ENCODE data around the gene POLR2J.
A peak's percentile ranks its signal among the peaks of the same experiment; 100 is the strongest.
"Not testable (repeated sequence)": the region's sequence is repeated elsewhere in the genome, so short reads cannot be mapped to it uniquely, and the experiment has no call there.

POLR2J gene

DNA sequence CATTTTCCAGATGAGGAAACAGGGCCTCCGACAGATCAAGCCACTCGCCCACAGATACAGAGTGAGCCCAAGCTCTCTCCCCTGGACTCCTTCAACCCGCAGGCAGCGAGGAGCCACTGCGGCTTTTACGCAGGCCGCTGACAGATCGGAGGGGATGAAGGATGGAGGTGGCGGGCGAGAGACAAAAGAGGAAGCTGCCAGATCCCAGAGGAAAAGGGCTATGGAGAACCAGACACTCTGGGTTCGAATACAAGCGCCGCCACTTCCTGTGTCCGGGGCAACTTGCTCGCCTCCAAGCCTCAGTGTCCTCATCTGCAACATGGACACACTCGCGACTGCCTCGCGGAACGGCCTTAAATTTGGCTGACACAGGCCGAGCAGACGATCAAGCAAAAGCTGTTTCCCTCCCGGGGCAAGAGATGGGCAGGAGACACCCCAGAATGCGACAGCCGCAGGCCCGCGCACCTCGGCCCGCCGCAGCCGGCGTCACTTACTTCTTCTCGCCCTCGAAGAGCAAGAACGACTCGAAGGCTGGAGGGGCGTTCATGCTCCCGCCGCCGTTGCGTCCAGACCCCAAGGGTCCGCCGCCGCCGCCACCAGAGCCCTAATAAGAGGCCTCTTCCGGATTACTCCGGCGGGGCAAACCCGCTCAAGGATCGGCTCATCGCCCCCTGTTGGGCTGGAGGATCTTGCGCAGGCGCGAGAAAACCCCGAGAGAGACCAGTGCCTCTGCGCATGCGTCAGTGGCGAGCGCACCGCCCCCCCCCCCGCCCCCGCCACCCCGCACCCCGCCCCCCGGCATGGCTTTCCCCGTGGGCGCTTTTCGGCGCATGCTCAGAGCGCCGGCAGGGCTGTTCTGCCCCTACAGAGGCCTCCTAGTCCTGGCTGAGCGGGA, at the start of gene POLR2J:
TSS of gene POLR2J (minus strand) at position 609 of the 895 bp plus-strand sequence. CDS start at position 547, 62 bp downstream.
- peak; percentile 76 to 99 (median 85) for DNase-seq (ENCODE audit: low read depth in 3 of 3, low spot score in 1 of 3)

GRCh38 chr7:102527822-102528793, 49.4 kb upstream of the POLR2J start:
- not testable (repeated sequence) for DNase-seq (ENCODE audit: low read depth in 3 of 3, low spot score in 1 of 3)

GRCh38 chr7:102527182-102527581, 48.5 kb upstream of the POLR2J start:
- not testable (repeated sequence) for DNase-seq (ENCODE audit: low read depth in 3 of 3, low spot score in 1 of 3)

DNA sequence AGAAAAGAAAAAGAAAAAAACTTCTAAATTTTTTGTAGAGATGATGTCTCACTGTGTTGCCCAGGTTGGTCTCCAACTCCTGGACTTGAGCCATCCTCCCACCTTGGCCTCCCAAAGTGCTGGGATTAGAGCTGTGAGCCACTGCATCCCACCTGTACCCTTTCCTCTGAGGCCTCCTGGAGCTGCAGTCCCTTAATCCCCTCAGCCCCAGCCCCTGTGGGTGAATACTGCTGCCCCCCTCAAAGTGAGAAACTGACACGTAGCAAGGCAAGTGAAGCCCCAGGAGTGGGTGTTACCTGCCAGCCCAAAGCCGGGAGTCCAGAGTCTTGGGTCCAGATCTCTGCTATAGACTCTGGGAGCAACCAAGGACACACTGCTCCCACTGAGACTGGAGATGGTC, 46.1 kb upstream of the POLR2J start:
- DNase-seq (ENCODE audit: low read depth in 3 of 3, low spot score in 1 of 3), result not testable (repeated sequence)

- DNase-seq (ENCODE audit: low read depth in 3 of 3, low spot score in 1 of 3), result not testable (repeated sequence)
Observed at GRCh38 chr7:102520797-102521196, 42.1 kb upstream of the POLR2J start.

DNA sequence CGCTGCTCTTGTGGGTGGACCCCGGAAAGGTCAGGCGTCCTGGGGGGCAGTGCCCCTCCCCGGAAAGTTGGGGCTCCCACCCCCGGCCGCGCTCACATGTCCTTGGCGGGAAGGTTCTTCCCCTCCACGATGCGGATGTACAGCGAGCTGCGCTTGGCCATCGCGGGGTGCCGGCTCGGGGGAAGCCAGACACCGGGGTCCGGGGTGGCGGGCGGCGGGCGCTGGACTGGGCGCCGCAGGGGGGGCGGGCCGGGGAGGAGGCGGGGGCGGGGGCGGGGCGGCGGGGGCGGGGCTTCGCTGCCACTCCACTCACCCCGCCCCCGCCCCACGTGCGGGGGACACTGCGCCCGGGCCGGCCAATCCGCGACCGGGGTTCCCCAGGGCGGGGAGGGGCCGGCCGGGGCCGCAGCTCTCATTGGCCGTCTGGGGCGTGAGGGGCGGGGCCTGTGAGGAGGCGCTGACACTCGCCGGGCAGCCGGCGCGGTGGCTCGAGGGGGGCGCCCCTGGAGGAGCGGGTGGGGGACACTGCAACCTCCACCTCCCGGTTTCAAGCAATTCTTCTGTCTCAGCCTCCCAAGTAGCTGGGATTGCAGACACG, 38.9 kb upstream of the POLR2J start, which contains the start of gene RASA4B:
TSS of gene RASA4B (minus strand) at position 228 of the 598 bp plus-strand sequence. CDS start at position 161, 67 bp downstream.
- not testable (repeated sequence) for DNase-seq (ENCODE audit: low read depth in 3 of 3, low spot score in 1 of 3)

GRCh38 chr7:102516951-102517350, 38.2 kb upstream of the POLR2J start:
- not testable (repeated sequence) for DNase-seq (ENCODE audit: low read depth in 3 of 3, low spot score in 1 of 3)

GRCh38 chr7:102515889-102516288, 37.2 kb upstream of the POLR2J start:
- DNase-seq (ENCODE audit: low read depth in 3 of 3, low spot score in 1 of 3), result not testable (repeated sequence)

DNA sequence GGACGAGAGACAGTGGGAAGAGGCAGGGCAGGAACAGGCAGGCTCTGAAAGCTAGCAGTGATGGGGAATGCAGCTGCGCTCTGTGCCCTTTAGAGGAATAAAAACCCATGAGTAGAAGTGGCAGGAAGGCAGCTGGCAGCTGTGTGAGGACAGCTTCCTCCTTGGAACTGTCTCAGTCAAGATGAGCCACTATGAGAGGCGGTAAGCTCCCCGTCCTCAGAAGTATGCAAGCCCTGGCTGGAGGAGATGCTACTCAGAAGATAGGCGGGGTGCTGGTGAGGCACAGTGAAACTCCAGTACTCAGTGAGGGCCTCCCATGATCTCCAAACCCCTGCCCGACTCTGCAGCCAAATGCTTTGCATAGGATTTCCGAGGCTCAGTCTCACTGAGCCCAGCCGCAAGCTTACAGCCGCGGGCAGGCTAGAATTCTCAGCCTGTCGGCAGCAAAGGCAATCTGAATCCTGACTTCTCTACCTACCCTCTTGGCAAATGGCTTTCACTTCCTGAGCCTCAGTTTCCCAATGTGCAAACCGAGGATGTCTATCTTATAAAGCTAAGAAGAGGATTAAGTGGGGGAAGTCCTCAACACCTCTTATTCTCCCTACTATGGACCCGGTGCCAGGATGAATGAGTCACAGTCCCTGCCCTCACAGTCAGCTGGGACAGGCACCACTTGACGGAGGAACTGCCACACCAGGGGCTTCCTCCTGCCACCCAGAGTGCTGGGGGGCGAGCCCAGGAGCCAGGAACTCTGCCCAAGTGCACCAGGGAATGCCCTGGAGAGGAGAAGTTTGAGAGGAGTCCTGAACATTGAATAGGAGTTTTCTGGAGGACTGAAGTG, 36.4 kb upstream of the POLR2J start:
- not testable (repeated sequence) for DNase-seq (ENCODE audit: low read depth in 3 of 3, low spot score in 1 of 3)

DNA sequence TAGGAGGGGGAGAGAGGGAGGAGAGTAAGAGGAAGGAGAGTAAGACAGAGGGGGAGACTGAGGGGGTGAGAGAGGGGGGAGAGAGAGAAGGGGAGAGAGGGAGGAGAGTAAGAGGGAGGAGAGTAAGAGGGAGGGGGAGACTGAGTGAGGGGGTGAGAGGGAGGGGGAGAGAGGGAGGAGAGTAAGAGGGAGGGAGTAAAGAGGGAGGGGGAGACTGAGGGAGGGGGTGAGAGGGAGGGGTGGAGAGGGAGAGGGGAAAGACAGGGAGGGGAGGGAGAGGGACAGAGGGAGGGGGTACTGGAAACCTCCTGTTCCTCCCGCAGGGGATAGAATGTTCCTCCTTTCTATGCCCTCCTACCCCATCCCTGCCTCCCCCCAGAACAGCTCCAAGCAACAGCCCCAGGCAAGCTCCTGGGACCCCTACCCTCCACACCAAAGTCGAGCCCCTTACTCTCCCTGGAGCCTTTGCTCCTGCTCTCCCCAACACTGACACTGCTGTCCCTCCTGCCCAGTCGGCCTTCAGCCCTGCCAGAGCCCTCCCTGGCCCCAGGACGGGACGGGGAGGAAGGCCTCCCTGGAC, 34.0 kb upstream of the POLR2J start:
- DNase-seq (ENCODE audit: low read depth in 3 of 3, low spot score in 1 of 3), result not testable (repeated sequence)

- not testable (repeated sequence) for DNase-seq (ENCODE audit: low read depth in 3 of 3, low spot score in 1 of 3)
Observed at GRCh38 chr7:102511860-102512522, 33.3 kb upstream of the POLR2J start.

DNA sequence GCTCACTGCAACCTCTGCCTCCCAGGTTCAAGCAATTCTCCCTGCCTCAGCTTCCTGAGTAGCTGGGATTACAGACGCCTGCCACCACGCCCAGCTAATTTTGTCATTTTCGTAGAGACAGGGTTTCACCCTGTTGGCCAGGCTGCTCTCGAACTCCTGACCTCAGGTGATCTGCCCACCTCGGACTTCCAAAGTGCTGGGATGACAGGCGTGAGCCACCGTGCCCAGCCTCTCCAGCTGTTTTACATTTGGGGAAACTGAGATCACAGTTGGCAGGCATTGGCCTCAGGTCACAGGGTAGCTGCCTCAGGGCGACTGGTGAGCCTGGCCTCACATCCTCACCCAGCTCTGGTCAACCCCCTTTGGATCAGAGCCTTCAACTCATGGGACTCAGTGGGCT, 31.9 kb upstream of the POLR2J start:
- DNase-seq (ENCODE audit: low read depth in 3 of 3, low spot score in 1 of 3), result not testable (repeated sequence)

DNA sequence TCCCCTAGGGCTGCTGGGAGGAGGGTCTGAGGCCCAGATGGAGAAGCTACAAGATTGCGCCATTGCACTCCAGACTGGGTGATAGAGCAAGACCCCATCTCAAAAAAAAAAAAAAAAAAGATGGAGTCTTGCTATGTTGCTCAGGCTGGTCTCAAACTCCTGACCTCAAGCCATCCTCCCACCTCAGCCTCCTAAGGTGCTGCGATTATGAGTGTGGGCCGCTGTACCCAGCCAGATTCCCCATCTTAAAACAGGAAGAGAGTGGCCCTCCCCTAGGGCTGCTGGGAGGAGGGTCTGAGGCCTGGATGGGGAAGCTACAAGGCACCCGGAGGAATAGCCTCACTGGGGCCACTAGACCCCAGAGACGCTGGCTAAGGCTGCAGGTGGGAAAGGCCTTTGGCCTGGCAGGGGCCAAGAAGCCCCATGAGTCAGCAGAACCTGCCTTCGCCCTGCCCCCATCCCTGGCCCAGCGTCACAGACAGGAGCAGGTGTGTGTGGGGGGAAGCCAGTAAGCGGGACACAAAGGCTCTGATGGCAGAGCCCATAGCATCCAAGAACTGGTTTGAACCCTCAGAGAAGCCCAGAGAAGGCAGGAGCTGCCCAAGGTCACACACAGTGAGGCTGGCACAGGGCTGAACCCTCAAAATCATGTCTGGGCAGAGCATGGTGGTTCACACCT, 28.8 kb upstream of the POLR2J start:
- DNase-seq (ENCODE audit: low read depth in 3 of 3, low spot score in 1 of 3), result not testable (repeated sequence)

- not testable (repeated sequence) for DNase-seq (ENCODE audit: low read depth in 3 of 3, low spot score in 1 of 3)
Observed at GRCh38 chr7:102505298-102506185, 26.8 kb upstream of the POLR2J start.

DNA sequence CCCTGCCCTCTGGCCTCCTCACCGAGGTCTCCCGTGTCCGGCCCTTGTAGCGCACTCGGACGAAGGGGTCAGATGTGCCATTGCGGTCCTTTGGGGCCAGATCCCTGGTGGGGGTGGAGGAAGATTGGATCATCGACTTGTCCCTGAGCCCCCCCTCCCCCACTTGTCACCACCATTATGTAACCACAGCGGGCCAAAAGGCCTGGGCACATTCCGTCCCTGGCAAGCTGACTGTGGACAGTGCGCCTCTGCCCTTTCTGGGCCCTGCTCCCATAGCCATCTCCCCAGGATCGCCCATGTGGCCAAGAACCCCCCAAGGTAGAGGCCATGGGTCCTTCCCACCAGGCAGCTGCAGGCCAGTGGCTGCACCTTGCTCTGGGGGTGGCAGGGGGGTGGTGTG, 24.4 kb upstream of the POLR2J start:
- DNase-seq (ENCODE audit: low read depth in 3 of 3, low spot score in 1 of 3), result not testable (repeated sequence)

DNA sequence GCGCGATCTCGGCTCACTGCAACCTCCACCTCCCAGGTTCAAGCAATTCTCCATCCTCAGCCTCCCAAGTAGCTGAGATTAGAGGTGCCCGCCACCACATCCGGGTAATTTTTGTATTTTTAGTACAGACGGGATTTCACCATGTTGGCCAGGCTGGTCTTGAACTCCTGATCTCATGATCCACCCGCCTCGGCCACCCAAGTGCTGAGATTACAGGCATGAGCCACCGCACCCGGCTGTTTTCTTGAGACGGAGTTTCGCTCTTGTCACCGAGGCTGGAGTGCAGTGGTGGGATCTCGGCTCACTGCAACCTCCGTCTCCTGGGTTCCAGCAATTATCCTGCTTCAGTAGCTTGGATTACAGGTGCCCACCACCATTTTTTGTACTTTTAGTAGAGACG, 19.6 kb upstream of the POLR2J start:
- not testable (repeated sequence) for DNase-seq (ENCODE audit: low read depth in 3 of 3, low spot score in 1 of 3)

GRCh38 chr7:102497308-102497707, 18.6 kb upstream of the POLR2J start:
- DNase-seq (ENCODE audit: low read depth in 3 of 3, low spot score in 1 of 3), result not testable (repeated sequence)

Data from stimulated activated CD4-positive, alpha-beta T cell treated with anti-CD3 and anti-CD28 coated beads, TNF-alpha, amount 100 ng/mL, for 1 hour (primary cell).